ENCODE data around the gene PPCDC. TPM values are rescaled to one million over a fixed set of nuclear protein-coding genes. Genes with fewer than 3 reads are reported as not detected.

PPCDC gene
- total RNA-seq, 2 experiments from 2014 or later, result 16.0 to 16.7 TPM

GRCh38 chr15:75025107-75025506 is 1.7 kb downstream of the PPCDC start:
- POLR2A ChIA-PET, result interaction anchor here (0.6 to 3.8 kb wide), 3 partner anchors 12 to 183 kb away, joined by 4 to 16 read pairs (median 4); no protein-coding TSS in a partner anchor
- no peaks in the 10 kb centered on the region for H3K9me3 Mint-ChIP-seq
- peak overlapping the region; percentile 95 for H3K4me3 Mint-ChIP-seq
- DNase-seq, result no peak
- H3K36me3 Mint-ChIP-seq, result no peaks in the 10 kb centered on the region
- peaks cover 22% of the 10 kb centered on the region for H3K4me1 Mint-ChIP-seq
- H3K27ac Mint-ChIP-seq, result peak overlapping the region; percentile 3
- ATAC-seq (ENCODE audit: low read depth), result no peak
- no peaks in the 10 kb centered on the region for H3K27me3 Mint-ChIP-seq

- Mint-ChIP-seq H3K36me3 (no peaks in the 10 kb centered on the region), H3K27me3 (no peaks in the 10 kb centered on the region), H3K27ac (peak overlapping the region; percentile 3), H3K4me3 (peak overlapping the region; percentile 95), H3K9me3 (no peaks in the 10 kb centered on the region), H3K4me1 (peaks cover 25% of the 10 kb centered on the region)
- DNase-seq, result no peak
- ATAC-seq (ENCODE audit: low read depth), result no peak
- POLR2A ChIA-PET, result interaction anchor here (0.6 to 3.8 kb wide), 3 partner anchors 11 to 182 kb away, joined by 4 to 16 read pairs (median 4); no protein-coding TSS in a partner anchor
Measured at GRCh38 chr15:75025548-75026260, 2.3 kb downstream of the PPCDC start.

- Mint-ChIP-seq H3K36me3 (no peaks in the 10 kb centered on the region), H3K4me1 (peaks cover 42% of the 10 kb centered on the region), H3K9me3 (no peaks in the 10 kb centered on the region), H3K27ac (no peak overlapping the region), H3K4me3 (no peak overlapping the region), H3K27me3 (no peaks in the 10 kb centered on the region)
- ATAC-seq (ENCODE audit: low read depth), result no peak
- no peak for DNase-seq
- POLR2A ChIA-PET, result no interaction called here
Measured at GRCh38 chr15:75027551-75027950, 4.2 kb downstream of the PPCDC start.

- peaks cover 41% of the 10 kb centered on the region for H3K4me1 Mint-ChIP-seq
- no peak overlapping the region for H3K4me3 Mint-ChIP-seq
- H3K27ac Mint-ChIP-seq, result no peak overlapping the region
- POLR2A ChIA-PET, result interaction anchor here (1.2 to 2.1 kb wide), 5 partner anchors 14 to 177 kb away, joined by 3 to 13 read pairs (median 5); partner anchors contain the start of gene C15orf39
- no peak for DNase-seq
- peak; percentile 11 for ATAC-seq (ENCODE audit: low read depth)
- H3K36me3 Mint-ChIP-seq, result peaks cover 2% of the 10 kb centered on the region
- no peaks in the 10 kb centered on the region for H3K27me3 Mint-ChIP-seq
- no peaks in the 10 kb centered on the region for H3K9me3 Mint-ChIP-seq
Measured at GRCh38 chr15:75028991-75029377, 5.6 kb downstream of the PPCDC start.

DNA sequence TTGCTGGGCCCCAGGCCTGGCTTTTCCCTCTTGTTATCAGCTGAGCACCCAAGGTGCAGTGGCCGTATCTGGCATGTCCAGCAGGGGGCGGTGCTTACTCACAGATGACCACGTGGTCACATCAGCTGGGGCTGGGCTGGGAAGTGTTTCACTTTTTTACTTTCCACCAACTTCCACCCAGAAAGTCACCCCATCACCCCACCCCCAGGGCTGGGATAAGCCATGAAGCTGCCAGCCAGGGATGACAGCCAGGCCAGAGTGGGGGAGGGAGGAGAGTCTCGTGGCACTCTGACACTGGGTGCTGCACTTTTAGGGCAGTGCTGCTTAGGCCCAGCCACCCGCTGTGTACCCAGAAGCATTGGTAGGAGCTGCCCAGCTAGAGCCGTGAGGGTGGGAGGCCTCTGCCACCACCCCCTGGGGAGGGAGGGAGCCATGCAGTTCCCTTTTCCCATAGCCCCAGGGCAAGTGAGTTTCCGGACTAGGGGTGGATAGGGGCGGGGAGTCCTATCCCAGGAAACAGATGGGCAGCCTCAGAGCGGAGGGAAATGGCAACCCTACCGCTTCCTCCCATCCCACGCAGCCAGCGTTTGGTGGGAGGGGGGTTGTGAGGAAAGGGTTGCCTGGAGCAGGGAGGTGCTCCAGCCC is 6.1 kb downstream of the PPCDC start:
- no peak overlapping the region for H3K4me3 Mint-ChIP-seq
- ATAC-seq (ENCODE audit: low read depth), result peak; percentile 85
- POLR2A ChIA-PET, result interaction anchor here (0.6 to 2.1 kb wide), 6 partner anchors 13 to 833 kb away, joined by 3 to 13 read pairs (median 5); partner anchors contain the start of gene C15orf39
- H3K4me1 Mint-ChIP-seq, result peaks cover 37% of the 10 kb centered on the region
- peak overlapping the region; percentile 57 for H3K27ac Mint-ChIP-seq
- DNase-seq, result peak; percentile 91
- peaks cover 2% of the 10 kb centered on the region for H3K36me3 Mint-ChIP-seq
- no peaks in the 10 kb centered on the region for H3K9me3 Mint-ChIP-seq
- no peaks in the 10 kb centered on the region for H3K27me3 Mint-ChIP-seq

GRCh38 chr15:75030023-75030413 is 6.6 kb downstream of the PPCDC start:
- no peak overlapping the region for H3K4me3 Mint-ChIP-seq
- POLR2A ChIA-PET, result interaction anchor here (0.6 to 2.1 kb wide), 6 partner anchors 13 to 832 kb away, joined by 3 to 13 read pairs (median 5); partner anchors contain the start of gene C15orf39
- no peak for DNase-seq
- no peak for ATAC-seq (ENCODE audit: low read depth)
- peaks cover 2% of the 10 kb centered on the region for H3K36me3 Mint-ChIP-seq
- no peak overlapping the region for H3K27ac Mint-ChIP-seq
- no peaks in the 10 kb centered on the region for H3K9me3 Mint-ChIP-seq
- peaks cover 32% of the 10 kb centered on the region for H3K4me1 Mint-ChIP-seq
- no peaks in the 10 kb centered on the region for H3K27me3 Mint-ChIP-seq

GRCh38 chr15:75030424-75030823 is 7.0 kb downstream of the PPCDC start:
- Mint-ChIP-seq H3K27me3 (no peaks in the 10 kb centered on the region), H3K9me3 (no peaks in the 10 kb centered on the region), H3K4me3 (no peak overlapping the region), H3K27ac (no peak overlapping the region), H3K36me3 (peaks cover 2% of the 10 kb centered on the region), H3K4me1 (peaks cover 28% of the 10 kb centered on the region)
- DNase-seq, result no peak
- POLR2A ChIA-PET, result interaction anchor here (1.6 to 2.1 kb wide), 4 partner anchors 13 to 174 kb away, joined by 5 to 13 read pairs (median 8); partner anchors contain the start of gene C15orf39
- ATAC-seq (ENCODE audit: low read depth), result no peak

GRCh38 chr15:75031848-75032247 is 8.5 kb downstream of the PPCDC start:
- Mint-ChIP-seq H3K9me3 (no peaks in the 10 kb centered on the region), H3K4me3 (no peak overlapping the region), H3K27ac (no peak overlapping the region), H3K4me1 (peaks cover 34% of the 10 kb centered on the region), H3K36me3 (peaks cover 8% of the 10 kb centered on the region), H3K27me3 (no peaks in the 10 kb centered on the region)
- POLR2A ChIA-PET, result no interaction called here
- DNase-seq, result no peak
- no peak for ATAC-seq (ENCODE audit: low read depth)

DNA sequence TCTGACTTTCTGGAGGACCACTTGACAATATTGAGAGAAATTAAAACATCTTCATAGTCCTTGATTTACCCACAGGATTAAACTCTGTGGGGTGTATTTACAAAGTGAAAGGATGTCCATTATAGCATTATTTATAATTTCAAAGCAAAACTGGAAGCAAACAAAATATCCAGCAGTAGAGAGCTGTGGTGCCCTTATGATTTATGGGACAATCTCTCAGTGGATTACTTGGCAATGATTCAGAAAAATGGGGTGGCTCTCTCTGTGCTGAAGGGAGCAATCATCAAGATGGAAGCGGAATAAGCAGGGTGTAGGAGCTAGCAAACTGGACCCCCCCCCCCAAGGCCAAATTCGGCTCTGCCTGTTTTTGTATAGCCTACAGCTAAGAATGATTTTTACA is 9.0 kb downstream of the PPCDC start:
- Mint-ChIP-seq H3K4me1 (peaks cover 39% of the 10 kb centered on the region), H3K4me3 (no peak overlapping the region), H3K36me3 (peaks cover 11% of the 10 kb centered on the region), H3K9me3 (no peaks in the 10 kb centered on the region), H3K27me3 (no peaks in the 10 kb centered on the region), H3K27ac (no peak overlapping the region)
- ATAC-seq (ENCODE audit: low read depth) (no peak), DNase-seq (no peak)
- POLR2A ChIA-PET, result interaction anchor here (1.0 kb wide), 1 partner anchor 9 kb away, joined by 5 read pairs; the partner anchor contains the start of gene PPCDC

- no peaks in the 10 kb centered on the region for H3K27me3 Mint-ChIP-seq
- no peak overlapping the region for H3K4me3 Mint-ChIP-seq
- no peak overlapping the region for H3K27ac Mint-ChIP-seq
- peaks cover 48% of the 10 kb centered on the region for H3K4me1 Mint-ChIP-seq
- POLR2A ChIA-PET, result interaction anchor here (0.6 to 1.4 kb wide), 4 partner anchors 10 to 170 kb away, joined by 4 to 8 read pairs (median 6); partner anchors contain the start of genes C15orf39 and PPCDC
- H3K36me3 Mint-ChIP-seq, result peaks cover 15% of the 10 kb centered on the region
- ATAC-seq (ENCODE audit: low read depth) (no peak), DNase-seq (no peak)
- H3K9me3 Mint-ChIP-seq, result no peaks in the 10 kb centered on the region
Measured at GRCh38 chr15:75033809-75034208, 10.4 kb downstream of the PPCDC start.

DNA sequence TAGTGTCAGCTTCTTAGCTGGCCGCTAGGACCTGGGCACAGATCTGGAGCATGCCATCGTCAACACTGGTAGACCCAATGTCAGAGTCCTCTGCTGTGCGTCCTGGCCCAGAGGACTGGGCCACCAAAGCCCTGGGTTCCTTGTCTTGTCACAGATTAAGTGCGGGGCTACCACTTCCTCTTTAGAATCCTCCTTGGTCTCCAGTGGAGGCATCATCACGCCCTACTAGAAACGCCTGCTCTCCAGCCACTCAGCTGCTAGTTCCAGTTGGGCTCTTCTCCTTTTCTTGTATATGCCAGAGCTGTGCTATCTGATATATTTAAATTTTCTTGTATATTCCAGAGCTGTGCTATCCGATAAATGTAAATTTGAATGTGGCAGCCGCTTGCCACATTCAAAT is 11.2 kb downstream of the PPCDC start:
- no peaks in the 10 kb centered on the region for H3K27me3 Mint-ChIP-seq
- H3K9me3 Mint-ChIP-seq, result no peaks in the 10 kb centered on the region
- no peak for DNase-seq
- H3K36me3 Mint-ChIP-seq, result peaks cover 15% of the 10 kb centered on the region
- no peak overlapping the region for H3K27ac Mint-ChIP-seq
- H3K4me3 Mint-ChIP-seq, result no peak overlapping the region
- ATAC-seq (ENCODE audit: low read depth), result no peak
- peaks cover 53% of the 10 kb centered on the region for H3K4me1 Mint-ChIP-seq
- POLR2A ChIA-PET, result interaction anchor here (1.3 to 1.4 kb wide), 3 partner anchors 11 to 169 kb away, joined by 4 to 8 read pairs (median 7); partner anchors contain the start of genes C15orf39 and PPCDC

DNA sequence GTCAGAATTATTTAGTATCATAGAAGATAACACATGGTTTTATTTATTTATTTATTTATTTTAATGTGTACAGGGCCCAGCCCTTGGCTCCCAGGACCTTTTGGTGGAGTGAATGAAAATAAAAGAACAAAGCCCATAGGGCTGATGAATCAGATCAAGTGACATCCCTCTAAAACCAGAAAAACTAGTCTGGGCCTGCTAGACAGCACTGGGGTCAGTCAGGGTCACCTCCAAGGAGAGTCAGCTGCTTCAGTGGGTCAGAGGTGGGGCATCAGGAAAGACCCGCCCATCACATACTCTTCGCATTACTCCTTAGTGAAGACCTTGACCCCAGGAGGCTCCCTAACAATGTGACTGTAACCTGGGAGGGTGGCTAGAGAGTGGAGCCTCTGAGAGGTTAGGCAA is 12.8 kb downstream of the PPCDC start:
- Mint-ChIP-seq H3K4me1 (peaks cover 53% of the 10 kb centered on the region), H3K27me3 (no peaks in the 10 kb centered on the region), H3K27ac (peak overlapping the region; percentile 69), H3K4me3 (peak overlapping the region; percentile 33), H3K36me3 (peaks cover 15% of the 10 kb centered on the region), H3K9me3 (no peaks in the 10 kb centered on the region)
- no peak for ATAC-seq (ENCODE audit: low read depth)
- no peak for DNase-seq
- POLR2A ChIA-PET, result interaction anchor here (1.1 to 2.2 kb wide), 3 partner anchors 13 to 179 kb away, joined by 3 to 12 read pairs (median 4); partner anchors contain the start of genes C15orf39 and PPCDC

- Mint-ChIP-seq H3K4me3 (peak overlapping the region; percentile 63), H3K27ac (peak overlapping the region; percentile 77), H3K36me3 (peaks cover 15% of the 10 kb centered on the region), H3K9me3 (no peaks in the 10 kb centered on the region), H3K27me3 (no peaks in the 10 kb centered on the region), H3K4me1 (peaks cover 44% of the 10 kb centered on the region)
- POLR2A ChIA-PET, result interaction anchor here (1.1 to 2.2 kb wide), 4 partner anchors 13 to 164 kb away, joined by 4 to 12 read pairs (median 6); partner anchors contain the start of genes C15orf39 and PPCDC
- DNase-seq, result no peak
- peak; percentile 41 for ATAC-seq (ENCODE audit: low read depth)
Measured at GRCh38 chr15:75037685-75038084, 14.3 kb downstream of the PPCDC start.
